ENCODE results near the gene HERC2. TPM values are rescaled to one million over a fixed set of nuclear protein-coding genes. Genes with fewer than 3 reads are reported as not detected.

Gene HERC2
- total and polyA plus RNA-seq, 9 of the 15 experiments (the other 6 are each of a cell fraction or from before 2014, with no cell fraction given): 10.6 to 84.0 (median 42.6) TPM

DNA sequence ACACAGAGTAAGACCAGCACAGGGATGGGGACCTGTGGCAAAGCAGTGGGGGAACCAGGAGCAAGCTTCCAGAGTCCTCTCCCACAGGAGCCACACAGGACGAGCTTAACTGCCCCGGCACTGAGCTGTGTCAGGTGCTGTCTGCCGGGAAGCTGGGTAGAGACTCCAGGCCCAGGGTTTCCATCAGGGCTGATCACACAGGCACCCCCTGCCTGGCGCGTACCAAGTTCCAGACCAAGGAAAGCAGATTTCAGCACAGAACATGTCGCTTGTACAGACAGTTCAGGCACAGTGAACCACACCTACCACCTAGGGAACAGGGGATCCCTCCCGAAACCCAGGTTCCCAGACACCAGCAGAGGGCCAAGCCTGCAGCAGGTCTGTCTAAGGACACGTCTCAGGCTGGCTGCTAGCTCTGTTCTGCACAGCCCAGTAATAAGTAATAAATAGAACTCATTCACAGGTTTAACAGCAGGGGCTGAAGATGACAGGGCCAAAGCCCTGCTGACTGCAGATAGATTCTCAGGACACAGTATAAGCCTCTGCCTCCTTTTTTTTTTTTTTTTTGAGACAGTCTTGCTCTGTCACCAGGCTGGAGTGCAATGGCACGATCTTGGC, 192.6 kb downstream of the HERC2 start:
- intact Hi-C loops (cut with micrococcal nuclease) (no loop called here), in situ Hi-C loops (cut with MboI) (loop anchor here (10.0 kb wide), 1 partner anchor 1235 kb away; no protein-coding TSS in a partner anchor)
- FAIRE-seq (no peak), DNase-seq (ENCODE audit: extremely low read depth in 1 of 4, low spot score in 3 of 4) (no peak), ATAC-seq (no peak)
- Histone ChIP-seq H4K20me1 (replicated peaks; ENCODE audit: control insufficient read depth, insufficient read depth, low read length) (no peaks in the 10 kb centered on the region; the same call in 1 of the 2 replicates), H3K27ac (ENCODE audit: extremely low read depth, low read depth, low read length) (no peak overlapping the region), H2AFZ (ENCODE audit: low read depth, low read length) (no peak overlapping the region), H3K9me1 (ENCODE audit: control insufficient read depth, insufficient read depth, low read length) (no peaks in the 10 kb centered on the region), H3K79me2 (ENCODE audit: control insufficient read depth, insufficient read depth, low read length) (no peaks in the 10 kb centered on the region; the same call in 2 of the 3 replicates), H3K4me1 (replicated peaks in 1 of 2; ENCODE audit: control insufficient read depth in 2 of 2, insufficient read depth in 2 of 2, low read length in 2 of 2) (no peaks in the 10 kb centered on the region), H3K4me3 (no peak overlapping the region), H3K36me3 (ENCODE audit: control insufficient read depth, insufficient read depth, low read length) (peaks cover 87% of the 10 kb centered on the region), H3K4me2 (ENCODE audit: insufficient read depth, low read length) (no peak overlapping the region), H3K27me3 (ENCODE audit: control insufficient read depth in 2 of 2, insufficient read depth in 2 of 2, low read length in 2 of 2) (no peaks in the 10 kb centered on the region), H3K9ac (ENCODE audit: insufficient read depth in 1 of 2, low read depth in 2 of 2, low read length in 2 of 2) (no peak overlapping the region), H3K9me3 (replicated peaks; ENCODE audit: control insufficient read depth, insufficient read depth, low read depth, low read length) (no peaks in the 10 kb centered on the region)
- WGBS (ENCODE audit: insufficient coverage, low coverage, missing lambda C conversion rate): 95% methylated on average over 8 of the region's 9 CpGs
- ChIA-PET POLR2A (no interaction called here), CTCF (ENCODE audit: low intra/inter-chr PET ratio) (no interaction called here)
- TF ChIP-seq MCM3 (IDR thresholded peaks at IDR 0.05) (no peak), MXI1 (IDR thresholded peaks at IDR 0.05; ENCODE audit: low read depth, low read length) (no peak), ZBTB17 (CRISPR knock-in tag; IDR thresholded peaks at IDR 0.05) (no peak), MCM5 (IDR thresholded peaks at IDR 0.05; ENCODE audit: low read depth) (no peak), HNRNPUL1 (IDR thresholded peaks at IDR 0.05; ENCODE audit: low read length) (no peak)
- TF ChIP-seq, protein P1, sequence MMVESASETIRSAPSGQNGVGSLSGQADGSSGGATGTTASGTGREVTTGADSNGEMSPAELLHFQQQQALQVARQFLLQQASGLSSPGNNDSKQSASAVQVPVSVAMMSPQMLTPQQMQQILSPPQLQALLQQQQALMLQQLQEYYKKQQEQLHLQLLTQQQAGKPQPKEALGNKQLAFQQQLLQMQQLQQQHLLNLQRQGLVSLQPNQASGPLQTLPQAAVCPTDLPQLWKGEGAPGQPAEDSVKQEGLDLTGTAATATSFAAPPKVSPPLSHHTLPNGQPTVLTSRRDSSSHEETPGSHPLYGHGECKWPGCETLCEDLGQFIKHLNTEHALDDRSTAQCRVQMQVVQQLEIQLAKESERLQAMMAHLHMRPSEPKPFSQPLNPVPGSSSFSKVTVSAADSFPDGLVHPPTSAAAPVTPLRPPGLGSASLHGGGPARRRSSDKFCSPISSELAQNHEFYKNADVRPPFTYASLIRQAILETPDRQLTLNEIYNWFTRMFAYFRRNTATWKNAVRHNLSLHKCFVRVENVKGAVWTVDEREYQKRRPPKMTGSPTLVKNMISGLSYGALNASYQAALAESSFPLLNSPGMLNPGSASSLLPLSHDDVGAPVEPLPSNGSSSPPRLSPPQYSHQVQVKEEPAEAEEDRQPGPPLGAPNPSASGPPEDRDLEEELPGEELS (CRISPR knock-in tag; IDR thresholded peaks at IDR 0.05; ENCODE audit: borderline replicate concordance): no peak
- no TSS peak for BruUV-seq (replicated peaks)
